HG02840 (cell line): Measurements from ENCODE around the gene TCIRG1.
"Not testable (repeated sequence)": the region's sequence is repeated elsewhere in the genome, so short reads cannot be mapped to it uniquely, and the experiment has no call there.

ENCODE experiments used
- ATAC-seq: cut with Tn5 transposase; IDR thresholded peaks from one replicate; pipeline ENCODE4 v1.9.1; 2021; ENCODE audit warnings: mild to moderate bottlenecking, moderate library complexity, moderate number of reproducible peaks; ENCODE audit not compliant: unreplicated experiment, low FRiP score

The TCIRG1 gene

GRCh38 chr11:68076371-68077042 lies 37.7 kb downstream of the TCIRG1 start:
- ATAC-seq, result no peak

- ATAC-seq, result no peak
Measured at GRCh38 chr11:68077617-68078582, 39.1 kb downstream of the TCIRG1 start.

- no peak for ATAC-seq
Measured at GRCh38 chr11:68080860-68081259, 42.0 kb downstream of the TCIRG1 start.

GRCh38 chr11:68081691-68082090 lies 42.9 kb downstream of the TCIRG1 start:
- no peak for ATAC-seq

GRCh38 chr11:68082481-68082880 lies 43.7 kb downstream of the TCIRG1 start:
- no peak for ATAC-seq

- ATAC-seq, result no peak
Measured at GRCh38 chr11:68083517-68083916, 44.7 kb downstream of the TCIRG1 start.

GRCh38 chr11:68089679-68090078 lies 50.9 kb downstream of the TCIRG1 start:
- no peak for ATAC-seq

GRCh38 chr11:68090287-68090686 lies 51.5 kb downstream of the TCIRG1 start:
- ATAC-seq, result no peak

- no peak for ATAC-seq
Measured at GRCh38 chr11:68090706-68091105, 51.9 kb downstream of the TCIRG1 start.

GRCh38 chr11:68092411-68092810 lies 53.6 kb downstream of the TCIRG1 start:
- ATAC-seq, result no peak

GRCh38 chr11:68092946-68093345 lies 54.1 kb downstream of the TCIRG1 start:
- ATAC-seq, result not testable (repeated sequence)

- ATAC-seq, result no peak
Measured at GRCh38 chr11:68093565-68093964, 54.7 kb downstream of the TCIRG1 start.

- ATAC-seq, result no peak
Measured at GRCh38 chr11:68096962-68097361, 58.1 kb downstream of the TCIRG1 start.

- ATAC-seq, result no peak
Measured at GRCh38 chr11:68099057-68099456, 60.2 kb downstream of the TCIRG1 start.

- no peak for ATAC-seq
Measured at GRCh38 chr11:68099474-68100405, 60.9 kb downstream of the TCIRG1 start.
